WTC11 (cell line): Measurements from ENCODE around the gene GDPD4. TPM values are rescaled to one million over a fixed set of nuclear protein-coding genes. Genes with fewer than 3 reads are reported as not detected.

Source experiments
- ATAC-seq: fragments of 200-7000 bp; cut with Tn5 transposase; 2 replicates; pipeline ENCODE4 v1.10.0; 2021; ENCODE audit warnings: mild to moderate bottlenecking, moderate library complexity
- CTCF ChIA-PET: fragments of 300-600 bp; sonication (Branson Sonifier 250); formaldehyde crosslinking; loops from one replicate; lab custom pipeline; 2021; ENCODE audit warnings: antibody characterized with exemption; lab: Charles Lee
- POLR2A ChIA-PET: fragments of 350-600 bp; sonication (Branson Sonifier 250); formaldehyde crosslinking; loops from one replicate; lab custom pipeline; 2021; ENCODE audit warnings: antibody characterized with exemption; lab: Charles Lee
- DNase-seq: peaks from one replicate; pipeline ENCODE4 v3.0.0; 2021; ENCODE audit warnings: low spot score
- H3K27ac Mint-ChIP-seq: 2 replicates; pipeline ENCODE4 v1.8.0; 2021; ENCODE audit warnings: mixed read lengths
- H3K27me3 Mint-ChIP-seq: 2 replicates; pipeline ENCODE4 v1.8.0; 2021; ENCODE audit warnings: low read depth, mild to moderate bottlenecking, moderate library complexity, mixed read lengths
- H3K36me3 Mint-ChIP-seq: 2 replicates; pipeline ENCODE4 v1.8.0; 2021; ENCODE audit warnings: mixed read lengths
- H3K4me1 Mint-ChIP-seq: 2 replicates; pipeline ENCODE4 v1.8.0; 2022; ENCODE audit warnings: mixed read lengths
- H3K4me3 Mint-ChIP-seq: 2 replicates; pipeline ENCODE4 v1.8.0; 2021; ENCODE audit warnings: mild to moderate bottlenecking, moderate library complexity, mixed read lengths
- H3K9me3 Mint-ChIP-seq: 2 replicates; pipeline ENCODE4 v1.8.0; 2021; ENCODE audit warnings: mixed read lengths
- ATF6 ChIP-seq: sonication (generic); formaldehyde crosslinking; IDR thresholded peaks from 2 replicates; pipeline ENCODE4 v1.8.1; 2023; ENCODE audit warnings: mild to moderate bottlenecking, missing genetic modification reagents
- CDX4 ChIP-seq: fragments of 250-450 bp; sonication (Bioruptor Pico); IDR thresholded peaks from 2 replicates; pipeline ENCODE4 v1.9.0; 2021; ENCODE audit warnings: moderate library complexity, mild to moderate bottlenecking, inconsistent platforms, borderline replicate concordance
- ESRRA ChIP-seq: sonication (generic); formaldehyde crosslinking; IDR thresholded peaks from 2 replicates; pipeline ENCODE4 v1.8.1; 2022; ENCODE audit warnings: mild to moderate bottlenecking, missing genetic modification reagents, borderline replicate concordance
- GABPB1 ChIP-seq: sonication (generic); formaldehyde crosslinking; IDR thresholded peaks from 2 replicates; pipeline ENCODE4 v1.8.1; 2023; ENCODE audit warnings: mild to moderate bottlenecking, missing genetic modification reagents
- GRHL2 ChIP-seq: fragments of 250-450 bp; sonication (Bioruptor Pico); IDR thresholded peaks from 2 replicates; pipeline ENCODE4 v1.8.0; 2022; ENCODE audit warnings: mild to moderate bottlenecking, moderate library complexity; ENCODE audit not compliant: insufficient replicate concordance, severe bottlenecking
- GTF2I ChIP-seq: fragments of 250-450 bp; sonication (Bioruptor Pico); conservative IDR thresholded peaks from 2 replicates; pipeline ENCODE4 v1.4.0; 2021; ENCODE audit warnings: mild to moderate bottlenecking
- JAZF1 ChIP-seq: fragments of 250-450 bp; sonication (Bioruptor Pico); IDR thresholded peaks from 2 replicates; pipeline ENCODE4 v1.9.0; 2021; ENCODE audit warnings: moderate library complexity, mild to moderate bottlenecking, inconsistent platforms
- MXD4 ChIP-seq: fragments of 250-450 bp; sonication (Bioruptor Pico); IDR thresholded peaks from 2 replicates; pipeline ENCODE4 v1.8.0; 2021; ENCODE audit warnings: mild to moderate bottlenecking, moderate library complexity, borderline replicate concordance
- MYBL2 ChIP-seq: sonication (generic); formaldehyde crosslinking; IDR thresholded peaks from 2 replicates; pipeline ENCODE4 v1.8.1; 2023; ENCODE audit warnings: mild to moderate bottlenecking, moderate library complexity, missing genetic modification reagents
- USF1 ChIP-seq: sonication (generic); formaldehyde crosslinking; IDR thresholded peaks from 2 replicates; pipeline ENCODE4 v1.8.0; 2022; ENCODE audit warnings: mild to moderate bottlenecking, missing genetic modification reagents
- ZNF121 ChIP-seq: sonication (generic); formaldehyde crosslinking; IDR thresholded peaks from 2 replicates; pipeline ENCODE4 v1.8.0; 2023; ENCODE audit warnings: missing genetic modification reagents
- ZNF263 ChIP-seq: sonication (generic); formaldehyde crosslinking; IDR thresholded peaks from 2 replicates; pipeline ENCODE4 v1.8.1; 2022; ENCODE audit warnings: low read depth, mild to moderate bottlenecking, moderate library complexity, missing genetic modification reagents
- ZNF416 ChIP-seq: fragments of 250-450 bp; sonication (Bioruptor Pico); IDR thresholded peaks from 2 replicates; pipeline ENCODE4 v1.9.0; 2021; ENCODE audit warnings: mild to moderate bottlenecking, inconsistent platforms
- ZNF512 ChIP-seq: sonication (generic); formaldehyde crosslinking; IDR thresholded peaks from 2 replicates; pipeline ENCODE4 v1.8.1; 2022; ENCODE audit warnings: missing genetic modification reagents, borderline replicate concordance
- ZNF532 ChIP-seq: fragments of 250-450 bp; sonication (Bioruptor Pico); IDR thresholded peaks from 2 replicates; pipeline ENCODE4 v1.9.0; 2021; ENCODE audit warnings: mild to moderate bottlenecking, borderline replicate concordance
- ZNF671 ChIP-seq: fragments of 250-450 bp; sonication (Bioruptor Pico); IDR thresholded peaks from 2 replicates; pipeline ENCODE4 v1.8.0; 2021; ENCODE audit warnings: mild to moderate bottlenecking
- total RNA-seq: library from RNA; stranded (reverse); gene quantifications from 3 replicates; pipeline ENCODE4 v1.2.3, GENCODE V29; 2021

GDPD4 gene
- total RNA-seq, 1 experiment from 2014 or later = not detected

GRCh38 chr11:77201991-77202841 lies 99.3 kb downstream of the GDPD4 start:
- POLR2A ChIA-PET = no interaction called here
- Mint-ChIP-seq H3K9me3 (no peaks in the 10 kb centered on the region), H3K27ac (no peak overlapping the region), H3K4me1 (peaks cover 4% of the 10 kb centered on the region; the same call in 1 of the 2 replicates), H3K36me3 (no peaks in the 10 kb centered on the region), H3K4me3 (no peak overlapping the region), H3K27me3 (no peaks in the 10 kb centered on the region)
- CTCF ChIA-PET = no interaction called here
- ATAC-seq (no peak), DNase-seq (no peak)
- TF ChIP-seq ESRRA = no peak

- no peak for ATAC-seq
- POLR2A ChIA-PET = no interaction called here
- no peak for TF ChIP-seq CDX4 (CRISPR knock-in tag)
- no peak for TF ChIP-seq MYBL2 (CRISPR knock-in tag)
- TF ChIP-seq ZNF263 (CRISPR knock-in tag) = no peak
- TF ChIP-seq, all 79 proteins: peak for 0
- Mint-ChIP-seq H3K36me3 (no peaks in the 10 kb centered on the region), H3K9me3 (no peaks in the 10 kb centered on the region), H3K4me1 (peaks cover 7% of the 10 kb centered on the region), H3K27ac (no peak overlapping the region), H3K4me3 (no peak overlapping the region), H3K27me3 (no peaks in the 10 kb centered on the region)
- DNase-seq = no peak
- CTCF ChIA-PET = no interaction called here
Measured at GRCh38 chr11:77201370-77201769, 100.1 kb downstream of the GDPD4 start.

- no peak for ATAC-seq
- no peak overlapping the region for H3K4me3 Mint-ChIP-seq
- no peak for TF ChIP-seq ZNF121 (CRISPR knock-in tag)
- TF ChIP-seq ATF6 (CRISPR knock-in tag) = no peak
- no peak for TF ChIP-seq JAZF1 (CRISPR knock-in tag)
- no peak for TF ChIP-seq GABPB1 (CRISPR knock-in tag)
- no peak for TF ChIP-seq MXD4 (CRISPR knock-in tag)
- TF ChIP-seq ZNF512 (CRISPR knock-in tag) = no peak
- TF ChIP-seq ZNF416 = no peak
- TF ChIP-seq USF1 = no peak
- TF ChIP-seq ZNF671 = no peak
- no peak for TF ChIP-seq GRHL2 (CRISPR knock-in tag)
- TF ChIP-seq GTF2I (CRISPR knock-in tag) = no peak
- TF ChIP-seq ZNF532 (CRISPR knock-in tag) = no peak
- no peak for TF ChIP-seq ZNF263 (CRISPR knock-in tag)
Measured at GRCh38 chr11:77200351-77201268, 100.9 kb downstream of the GDPD4 start.

More at GRCh38 chr11:77200351-77201268, 100.9 kb downstream of the GDPD4 start:
- POLR2A ChIA-PET = no interaction called here
- H3K9me3 Mint-ChIP-seq = no peaks in the 10 kb centered on the region
- H3K27ac Mint-ChIP-seq = no peak overlapping the region
- no peak for DNase-seq
- CTCF ChIA-PET = interaction anchor here (0.9 to 2.4 kb wide), 2 partner anchors 13 to 348 kb away, joined by 3 to 14 read pairs; no protein-coding TSS in a partner anchor
- H3K36me3 Mint-ChIP-seq = no peaks in the 10 kb centered on the region
- H3K4me1 Mint-ChIP-seq = peaks cover 7% of the 10 kb centered on the region
- H3K27me3 Mint-ChIP-seq = no peaks in the 10 kb centered on the region
